Uterus (tissue), 4 donors: ENCODE results near the gene DDHD1. TPM values are rescaled to one million over a fixed set of nuclear protein-coding genes. Genes with fewer than 3 reads are reported as not detected.
"Not testable (repeated sequence)": the region's sequence is repeated elsewhere in the genome, so short reads cannot be mapped to it uniquely, and the experiment has no call there.

Experiments used
- DNase-seq, 2 donors: peaks; one replicate each; pipeline ENCODE4 v3.0.0-alpha.2; 2019 to 2020
- H3K27ac ChIP-seq, 2 donors: fragments of 200-600 bp; sonication (generic); 1 replicate in 1 of 2; 2 replicates in 1 of 2; pipeline ENCODE4 v1.5.1; 2016 to 2018
- H3K27me3 ChIP-seq, 2 donors: fragments of 200-600 bp; sonication (generic); one replicate each; pipeline ENCODE4 v1.5.1; 2018 to 2019; ENCODE audit warnings: control low read depth in 1 of 2
- H3K36me3 ChIP-seq, 2 donors: fragments of 200-600 bp; sonication (generic); one replicate each; pipeline ENCODE4 v1.5.1; 2019; ENCODE audit warnings: control low read depth in 1 of 2
- H3K4me1 ChIP-seq, 2 donors: fragments of 200-600 bp; sonication (generic); one replicate each; pipeline ENCODE4 v1.5.1; 2018 to 2019; ENCODE audit warnings: control low read depth in 1 of 2
- H3K4me3 ChIP-seq, 2 donors: fragments of 200-600 bp; sonication (generic); 1 replicate in 1 of 2; 2 replicates in 1 of 2; pipeline ENCODE4 v1.5.1; 2018 to 2019; ENCODE audit warnings: mild to moderate bottlenecking in 1 of 2
- H3K9me3 ChIP-seq, 2 donors: fragments of 200-600 bp; sonication (generic); one replicate each; pipeline ENCODE4 v1.5.1; 2019; ENCODE audit warnings: control low read depth in 1 of 2
- POLR2A ChIP-seq, 2 donors: fragments of 450-650 bp; IDR thresholded peaks; one replicate each; pipeline ENCODE4 v1.6.1; 2016; ENCODE audit warnings: antibody characterized with exemption in 2 of 2, mild to moderate bottlenecking in 1 of 2, moderate library complexity in 1 of 2
- intact Hi-C: fragments of 100-400 bp; cut with DNase I; formaldehyde crosslinking; loops from one replicate; pipeline ENCODE4 v1.15.1; 2023; ENCODE audit warnings: low total_unique reads
- total RNA-seq, 4 donors: library from RNA; depleted of rRNA in 3 of 4; stranded (reverse); fragments of >200 nt in 3 of 4; gene quantifications; one replicate each; pipeline versions ENCODE4 v1.1.0 to v1.2.4, GENCODE V29; 2014 to 2023
- TF ChIP-seq, protein P1 (sequence below), 4 experiments: fragments of 200-600 bp in 2 of 4; fragments of 450-650 bp in 2 of 4; sonication (generic) in 2 of 4; IDR thresholded peaks; one replicate each; pipeline ENCODE4 v1.5.1; 2016 to 2019; ENCODE audit warnings: antibody characterized with exemption in 4 of 4, mild to moderate bottlenecking in 2 of 4, moderate library complexity in 1 of 4
- donor health status: DM: yes; HTN: yes; CAD: no.

The DDHD1 gene
- total RNA-seq, 4 donors from 2014 or later: 25.1 to 38.5 (median 30.7) TPM

GRCh38 chr14:53103636-53104340 lies 49.3 kb downstream of the DDHD1 start:
- Histone ChIP-seq H3K27ac (no peak overlapping the region), H3K9me3 (peaks cover 0 to 16% of the 10 kb centered on the region in 2 donors), H3K27me3 (no peaks in the 10 kb centered on the region), H3K4me1 (no peaks in the 10 kb centered on the region), H3K4me3 (no peak overlapping the region), H3K36me3 (no peaks in the 10 kb centered on the region)
- DNase-seq: no peak
- TF ChIP-seq, protein P1, sequence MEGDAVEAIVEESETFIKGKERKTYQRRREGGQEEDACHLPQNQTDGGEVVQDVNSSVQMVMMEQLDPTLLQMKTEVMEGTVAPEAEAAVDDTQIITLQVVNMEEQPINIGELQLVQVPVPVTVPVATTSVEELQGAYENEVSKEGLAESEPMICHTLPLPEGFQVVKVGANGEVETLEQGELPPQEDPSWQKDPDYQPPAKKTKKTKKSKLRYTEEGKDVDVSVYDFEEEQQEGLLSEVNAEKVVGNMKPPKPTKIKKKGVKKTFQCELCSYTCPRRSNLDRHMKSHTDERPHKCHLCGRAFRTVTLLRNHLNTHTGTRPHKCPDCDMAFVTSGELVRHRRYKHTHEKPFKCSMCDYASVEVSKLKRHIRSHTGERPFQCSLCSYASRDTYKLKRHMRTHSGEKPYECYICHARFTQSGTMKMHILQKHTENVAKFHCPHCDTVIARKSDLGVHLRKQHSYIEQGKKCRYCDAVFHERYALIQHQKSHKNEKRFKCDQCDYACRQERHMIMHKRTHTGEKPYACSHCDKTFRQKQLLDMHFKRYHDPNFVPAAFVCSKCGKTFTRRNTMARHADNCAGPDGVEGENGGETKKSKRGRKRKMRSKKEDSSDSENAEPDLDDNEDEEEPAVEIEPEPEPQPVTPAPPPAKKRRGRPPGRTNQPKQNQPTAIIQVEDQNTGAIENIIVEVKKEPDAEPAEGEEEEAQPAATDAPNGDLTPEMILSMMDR (IDR thresholded peaks at IDR 0.05): no peak
- no peak for TF ChIP-seq POLR2A (IDR thresholded peaks at IDR 0.05)
- intact Hi-C loops: no loop called here

DNA sequence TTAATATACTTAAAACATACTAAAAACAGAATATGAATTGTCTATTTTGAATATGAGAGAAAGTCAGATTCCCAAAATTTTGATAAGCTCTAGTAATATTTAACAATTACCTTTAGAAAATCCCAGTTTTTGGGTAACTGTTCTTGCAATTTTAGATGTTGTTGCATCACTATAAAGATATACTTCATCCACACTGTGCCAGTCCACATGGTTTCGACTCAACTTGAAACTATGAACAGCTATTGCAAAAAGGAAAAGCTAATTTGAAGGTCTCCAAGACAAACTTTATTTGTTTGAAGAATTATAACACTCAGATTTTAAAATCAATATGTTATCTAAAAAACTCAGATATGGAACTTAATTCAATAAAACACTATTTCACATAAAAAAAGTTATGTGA lies 59.9 kb downstream of the DDHD1 start:
- DNase-seq: no peak
- Histone ChIP-seq H3K27me3 (no peaks in the 10 kb centered on the region), H3K4me1 (no peaks in the 10 kb centered on the region), H3K27ac (no peak overlapping the region), H3K4me3 (no peak overlapping the region), H3K36me3 (no peaks in the 10 kb centered on the region), H3K9me3 (no peaks in the 10 kb centered on the region)
- intact Hi-C loops: no loop called here
- TF ChIP-seq POLR2A (IDR thresholded peaks at IDR 0.05): no peak
- TF ChIP-seq, protein P1 (IDR thresholded peaks at IDR 0.05): no peak

- DNase-seq: no peak
- TF ChIP-seq, protein P1 (IDR thresholded peaks at IDR 0.05): no peak
- no peak for TF ChIP-seq POLR2A (IDR thresholded peaks at IDR 0.05)
- H3K27me3 ChIP-seq: no peaks in the 10 kb centered on the region
- no peaks in the 10 kb centered on the region for H3K36me3 ChIP-seq
- no peak overlapping the region for H3K27ac ChIP-seq
- no peak overlapping the region for H3K4me3 ChIP-seq
- no peaks in the 10 kb centered on the region for H3K9me3 ChIP-seq
- intact Hi-C loops: no loop called here
- no peaks in the 10 kb centered on the region for H3K4me1 ChIP-seq
Observed at GRCh38 chr14:53090853-53091252, 62.3 kb downstream of the DDHD1 start.

- H3K36me3 ChIP-seq, intact Hi-C loops, DNase-seq: not testable (repeated sequence)
Observed at GRCh38 chr14:53084954-53085353, 68.2 kb downstream of the DDHD1 start.

GRCh38 chr14:53064475-53064874 lies 88.6 kb downstream of the DDHD1 start:
- H3K27ac ChIP-seq: no peak overlapping the region
- no peaks in the 10 kb centered on the region for H3K27me3 ChIP-seq
- intact Hi-C loops: no loop called here
- no peaks in the 10 kb centered on the region for H3K36me3 ChIP-seq
- H3K4me3 ChIP-seq: no peak overlapping the region
- TF ChIP-seq, protein P1 (IDR thresholded peaks at IDR 0.05): no peak
- TF ChIP-seq POLR2A (IDR thresholded peaks at IDR 0.05): no peak
- no peak for DNase-seq
- no peaks in the 10 kb centered on the region for H3K9me3 ChIP-seq
- no peaks in the 10 kb centered on the region for H3K4me1 ChIP-seq

More at GRCh38 chr14:53084954-53085353, 68.2 kb downstream of the DDHD1 start:
- H3K4me1 ChIP-seq, H3K9me3 ChIP-seq, H3K27ac ChIP-seq, H3K4me3 ChIP-seq, H3K27me3 ChIP-seq: not testable (repeated sequence)
